ENCODE data around the gene ARHGAP12.
"Not testable (repeated sequence)": the region's sequence is repeated elsewhere in the genome, so short reads cannot be mapped to it uniquely, and the experiment has no call there.

Gene ARHGAP12

GRCh38 chr10:31914370-31914769 is 14.3 kb downstream of the ARHGAP12 start:
- no peak overlapping the region for H3K4me3 ChIP-seq (ENCODE audit: low read depth, low read length)
- H3K36me3 ChIP-seq (ENCODE audit: control insufficient read depth, insufficient read depth, low read length): no peaks in the 10 kb centered on the region
- peaks cover 7% of the 10 kb centered on the region for H3K4me1 ChIP-seq (ENCODE audit: control insufficient read depth, insufficient read depth, low read length)
- H3K9me3 ChIP-seq (ENCODE audit: control insufficient read depth, insufficient read depth, low read length): no peaks in the 10 kb centered on the region
- no peaks in the 10 kb centered on the region for H3K27me3 ChIP-seq (ENCODE audit: control insufficient read depth, insufficient read depth, low read length)
- no peak overlapping the region for H3K9ac ChIP-seq (ENCODE audit: low read depth, low read length)

GRCh38 chr10:31912898-31913850 is 15.5 kb downstream of the ARHGAP12 start:
- Histone ChIP-seq H3K4me1 (ENCODE audit: control insufficient read depth, insufficient read depth, low read length) (peaks cover 7% of the 10 kb centered on the region), H3K36me3 (ENCODE audit: control insufficient read depth, insufficient read depth, low read length) (no peaks in the 10 kb centered on the region), H3K9ac (ENCODE audit: low read depth, low read length) (no peak overlapping the region), H3K9me3 (ENCODE audit: control insufficient read depth, insufficient read depth, low read length) (no peaks in the 10 kb centered on the region), H3K4me3 (ENCODE audit: low read depth, low read length) (no peak overlapping the region), H3K27me3 (ENCODE audit: control insufficient read depth, insufficient read depth, low read length) (no peaks in the 10 kb centered on the region)

- no peak overlapping the region for H3K9ac ChIP-seq (ENCODE audit: low read depth, low read length)
- peaks cover 7% of the 10 kb centered on the region for H3K4me1 ChIP-seq (ENCODE audit: control insufficient read depth, insufficient read depth, low read length)
- no peaks in the 10 kb centered on the region for H3K9me3 ChIP-seq (ENCODE audit: control insufficient read depth, insufficient read depth, low read length)
- no peaks in the 10 kb centered on the region for H3K36me3 ChIP-seq (ENCODE audit: control insufficient read depth, insufficient read depth, low read length)
- no peaks in the 10 kb centered on the region for H3K27me3 ChIP-seq (ENCODE audit: control insufficient read depth, insufficient read depth, low read length)
- H3K4me3 ChIP-seq (ENCODE audit: low read depth, low read length): no peak overlapping the region
These were observed 16.3 kb downstream of the ARHGAP12 start for GRCh38 chr10:31912289-31912688.

DNA sequence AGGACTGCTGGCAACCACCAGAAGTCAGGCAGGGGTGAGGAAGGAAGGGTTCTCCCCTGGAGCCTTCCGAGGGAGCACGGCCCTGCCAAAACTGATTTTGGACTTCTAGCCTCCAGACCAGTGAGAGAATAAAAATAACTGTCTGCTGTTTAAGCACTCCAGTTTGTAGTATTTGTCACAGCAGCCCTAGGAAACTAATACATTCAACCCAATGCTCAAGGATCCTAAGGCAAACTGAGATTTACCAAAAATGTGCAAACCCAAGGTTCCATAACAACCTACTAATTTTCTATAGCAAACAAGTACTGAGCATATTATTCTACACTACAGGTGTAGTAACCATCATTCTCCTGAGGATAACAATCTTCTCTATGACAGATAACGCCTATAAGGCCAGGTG is 18.6 kb downstream of the ARHGAP12 start:
- Histone ChIP-seq H3K36me3 (ENCODE audit: control insufficient read depth, insufficient read depth, low read length) (no peaks in the 10 kb centered on the region), H3K4me1 (ENCODE audit: control insufficient read depth, insufficient read depth, low read length) (peaks cover 7% of the 10 kb centered on the region), H3K9me3 (ENCODE audit: control insufficient read depth, insufficient read depth, low read length) (no peaks in the 10 kb centered on the region)

DNA sequence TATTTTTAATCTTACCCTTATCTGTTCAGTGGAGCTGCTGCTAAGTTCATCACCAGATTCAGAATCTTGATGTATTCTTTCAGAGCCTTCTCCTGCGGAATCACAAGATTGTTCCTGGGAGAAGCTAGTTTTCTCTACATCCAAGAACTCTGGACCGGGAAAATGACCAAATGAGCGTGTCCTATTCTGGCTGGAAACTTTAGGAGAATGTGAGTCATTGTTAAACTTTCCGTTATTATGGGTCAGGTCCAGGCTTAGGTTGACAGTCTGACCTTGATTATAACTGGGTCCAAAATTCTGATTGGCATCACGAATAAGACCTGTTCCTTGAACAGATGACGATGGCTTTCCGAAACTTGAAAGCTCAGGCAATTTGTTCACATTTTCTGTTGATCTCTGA is 20.5 kb downstream of the ARHGAP12 start:
- H3K9me3 ChIP-seq (ENCODE audit: control insufficient read depth, insufficient read depth, low read length): no peaks in the 10 kb centered on the region
- no peaks in the 10 kb centered on the region for H3K36me3 ChIP-seq (ENCODE audit: control insufficient read depth, insufficient read depth, low read length)
- no peaks in the 10 kb centered on the region for H3K27me3 ChIP-seq (ENCODE audit: control insufficient read depth, insufficient read depth, low read length)
- H3K4me1 ChIP-seq (ENCODE audit: control insufficient read depth, insufficient read depth, low read length): peaks cover 4% of the 10 kb centered on the region
- no peak overlapping the region for H3K4me3 ChIP-seq (ENCODE audit: low read depth, low read length)
- H3K9ac ChIP-seq (ENCODE audit: low read depth, low read length): no peak overlapping the region

More for the DNA sequence above, 18.6 kb downstream of the ARHGAP12 start:
- H3K27me3 ChIP-seq (ENCODE audit: control insufficient read depth, insufficient read depth, low read length): no peaks in the 10 kb centered on the region
- no peak overlapping the region for H3K4me3 ChIP-seq (ENCODE audit: low read depth, low read length)
- H3K9ac ChIP-seq (ENCODE audit: low read depth, low read length): no peak overlapping the region

DNA sequence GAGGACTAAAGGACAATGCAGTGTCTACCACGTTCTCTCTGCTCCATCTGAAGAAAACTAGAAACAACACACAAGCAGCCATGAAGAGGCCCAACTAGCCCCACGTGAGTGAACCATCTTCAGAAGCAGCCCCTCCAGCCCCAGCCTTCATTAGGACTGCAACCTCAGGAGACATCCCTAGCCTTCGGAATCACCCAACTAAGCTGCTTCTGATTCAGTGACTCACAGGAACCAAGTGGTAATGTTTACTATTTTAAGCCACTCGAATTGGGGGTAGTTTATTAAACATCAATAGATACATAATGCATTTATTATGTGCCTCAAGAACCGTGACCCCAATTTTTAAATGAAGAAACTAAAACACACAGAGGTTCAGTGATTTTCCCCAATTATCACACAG is 22.6 kb downstream of the ARHGAP12 start:
- H3K4me3 ChIP-seq (ENCODE audit: low read depth, low read length): no peak overlapping the region
- H3K27me3 ChIP-seq (ENCODE audit: control insufficient read depth, insufficient read depth, low read length): no peaks in the 10 kb centered on the region
- H3K9me3 ChIP-seq (ENCODE audit: control insufficient read depth, insufficient read depth, low read length): peaks cover 4% of the 10 kb centered on the region
- no peaks in the 10 kb centered on the region for H3K4me1 ChIP-seq (ENCODE audit: control insufficient read depth, insufficient read depth, low read length)
- no peak overlapping the region for H3K9ac ChIP-seq (ENCODE audit: low read depth, low read length)
- H3K36me3 ChIP-seq (ENCODE audit: control insufficient read depth, insufficient read depth, low read length): no peaks in the 10 kb centered on the region

DNA sequence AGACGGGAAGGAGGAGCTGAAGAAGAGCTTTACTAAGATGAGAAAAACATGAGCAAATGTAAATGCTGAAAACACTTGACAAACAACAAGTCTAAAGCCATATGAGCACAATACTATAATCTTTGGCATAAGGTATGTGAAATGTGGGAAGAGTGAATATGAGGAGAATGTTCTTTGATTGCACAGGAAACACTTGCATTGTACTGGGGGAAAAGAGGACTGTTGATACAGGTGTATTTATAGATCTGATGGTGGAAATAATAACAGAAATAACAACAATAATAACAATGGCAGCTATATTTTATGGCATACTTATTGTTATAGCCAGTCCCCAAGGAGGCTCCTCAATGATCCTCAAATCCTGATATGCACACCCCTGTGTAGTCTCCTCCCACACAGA is 23.0 kb downstream of the ARHGAP12 start:
- Histone ChIP-seq H3K4me3 (ENCODE audit: low read depth, low read length) (no peak overlapping the region), H3K36me3 (ENCODE audit: control insufficient read depth, insufficient read depth, low read length) (no peaks in the 10 kb centered on the region), H3K9ac (ENCODE audit: low read depth, low read length) (no peak overlapping the region), H3K9me3 (ENCODE audit: control insufficient read depth, insufficient read depth, low read length) (peaks cover 4% of the 10 kb centered on the region), H3K27me3 (ENCODE audit: control insufficient read depth, insufficient read depth, low read length) (no peaks in the 10 kb centered on the region), H3K4me1 (ENCODE audit: control insufficient read depth, insufficient read depth, low read length) (no peaks in the 10 kb centered on the region)

GRCh38 chr10:31902625-31903024 is 26.0 kb downstream of the ARHGAP12 start:
- Histone ChIP-seq H3K4me1 (ENCODE audit: control insufficient read depth, insufficient read depth, low read length) (no peaks in the 10 kb centered on the region), H3K9ac (ENCODE audit: low read depth, low read length) (no peak overlapping the region), H3K9me3 (ENCODE audit: control insufficient read depth, insufficient read depth, low read length) (peaks cover 4% of the 10 kb centered on the region)

GRCh38 chr10:31897506-31897905 is 31.1 kb downstream of the ARHGAP12 start:
- Histone ChIP-seq H3K4me3 (ENCODE audit: low read depth, low read length) (no peak overlapping the region), H3K9ac (ENCODE audit: low read depth, low read length) (no peak overlapping the region), H3K36me3 (ENCODE audit: control insufficient read depth, insufficient read depth, low read length) (no peaks in the 10 kb centered on the region)

More at GRCh38 chr10:31902625-31903024, 26.0 kb downstream of the ARHGAP12 start:
- Histone ChIP-seq H3K4me3 (ENCODE audit: low read depth, low read length) (no peak overlapping the region), H3K27me3 (ENCODE audit: control insufficient read depth, insufficient read depth, low read length) (no peaks in the 10 kb centered on the region), H3K36me3 (ENCODE audit: control insufficient read depth, insufficient read depth, low read length) (no peaks in the 10 kb centered on the region)

DNA sequence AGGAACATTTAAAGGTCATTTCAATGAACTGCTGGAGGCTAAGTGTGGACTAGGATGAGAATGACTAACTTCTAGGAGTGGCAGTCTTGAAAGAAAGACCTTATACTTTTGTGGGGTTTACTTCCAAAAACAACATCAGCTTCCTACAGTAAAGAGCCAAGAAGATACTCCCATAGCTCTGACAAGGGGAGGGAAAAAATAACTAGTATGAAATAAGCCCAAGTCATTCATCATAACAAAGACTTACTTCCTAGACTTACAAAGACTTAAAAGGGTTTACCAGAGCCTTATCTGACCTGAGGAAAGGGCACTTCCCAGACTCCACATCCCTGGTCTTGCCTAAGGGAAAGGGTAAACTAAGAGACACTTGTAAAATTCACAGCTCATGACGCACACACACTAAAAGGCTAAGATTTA is 31.7 kb downstream of the ARHGAP12 start:
- Histone ChIP-seq H3K36me3 (ENCODE audit: control insufficient read depth, insufficient read depth, low read length) (no peaks in the 10 kb centered on the region), H3K4me1 (ENCODE audit: control insufficient read depth, insufficient read depth, low read length) (no peaks in the 10 kb centered on the region), H3K4me3 (ENCODE audit: low read depth, low read length) (no peak overlapping the region), H3K27me3 (ENCODE audit: control insufficient read depth, insufficient read depth, low read length) (no peaks in the 10 kb centered on the region), H3K9ac (ENCODE audit: low read depth, low read length) (no peak overlapping the region), H3K9me3 (ENCODE audit: control insufficient read depth, insufficient read depth, low read length) (peaks cover 4% of the 10 kb centered on the region)

More at GRCh38 chr10:31897506-31897905, 31.1 kb downstream of the ARHGAP12 start:
- Histone ChIP-seq H3K27me3 (ENCODE audit: control insufficient read depth, insufficient read depth, low read length) (no peaks in the 10 kb centered on the region), H3K9me3 (ENCODE audit: control insufficient read depth, insufficient read depth, low read length) (peaks cover 4% of the 10 kb centered on the region), H3K4me1 (ENCODE audit: control insufficient read depth, insufficient read depth, low read length) (no peaks in the 10 kb centered on the region)

- H3K9me3 ChIP-seq (ENCODE audit: control insufficient read depth, insufficient read depth, low read length); H3K9ac ChIP-seq (ENCODE audit: low read depth, low read length); H3K4me3 ChIP-seq (ENCODE audit: low read depth, low read length); H3K27me3 ChIP-seq (ENCODE audit: control insufficient read depth, insufficient read depth, low read length); H3K36me3 ChIP-seq (ENCODE audit: control insufficient read depth, insufficient read depth, low read length); H3K4me1 ChIP-seq (ENCODE audit: control insufficient read depth, insufficient read depth, low read length): not testable (repeated sequence)
These were observed 32.9 kb downstream of the ARHGAP12 start for GRCh38 chr10:31895722-31896121.

GRCh38 chr10:31888442-31888841 is 40.2 kb downstream of the ARHGAP12 start:
- Histone ChIP-seq H3K27me3 (ENCODE audit: control insufficient read depth, insufficient read depth, low read length) (no peaks in the 10 kb centered on the region), H3K36me3 (ENCODE audit: control insufficient read depth, insufficient read depth, low read length) (no peaks in the 10 kb centered on the region), H3K4me1 (ENCODE audit: control insufficient read depth, insufficient read depth, low read length) (peaks cover 3% of the 10 kb centered on the region), H3K9ac (ENCODE audit: low read depth, low read length) (no peak overlapping the region), H3K4me3 (ENCODE audit: low read depth, low read length) (no peak overlapping the region), H3K9me3 (ENCODE audit: control insufficient read depth, insufficient read depth, low read length) (no peaks in the 10 kb centered on the region)

All from iPS-15b (cell line).